Panc1 (cell line): ENCODE results near the gene ZNF44. TPM values are rescaled to one million over a fixed set of nuclear protein-coding genes. Genes with fewer than 3 reads are reported as not detected.

ENCODE experiments used
- ATAC-seq: fragments of 200-7000 bp; cut with Tn5 transposase; 2 replicates; pipeline ENCODE4 v1.9.1; 2020; ENCODE audit warnings: mild to moderate bottlenecking, moderate library complexity
- BruUV-seq: library from RNA; stranded (reverse); fragments of 400-500 nt; replicated peaks from 2 replicates; lab custom pipeline; 2021; lab: Mats Ljungman, UMichigan
- CTCF ChIA-PET: fragments of 300-600 bp; sonication (Branson Sonifier 250); formaldehyde crosslinking; loops from one replicate; lab custom pipeline; 2022; ENCODE audit warnings: antibody characterized with exemption; lab: Charles Lee
- POLR2A ChIA-PET: fragments of 300-600 bp; sonication (Branson Sonifier 250); formaldehyde crosslinking; loops from one replicate; lab custom pipeline; 2022; ENCODE audit warnings: antibody characterized with exemption; lab: Charles Lee
- DNase-seq: peaks from one replicate; pipeline ENCODE4 v3.0.0-alpha.2; 2010; ENCODE audit warnings: low read depth, low spot score
- H3K27ac ChIP-seq: 2 replicates; pipeline ENCODE4 v1.5.1; 2011; ENCODE audit warnings: mild to moderate bottlenecking, low read length, inconsistent platforms
- H3K27me3 ChIP-seq: fragments of 200-500 bp; sonication (Bioruptor generic); 2 replicates; pipeline ENCODE4 v1.6.0; 2014; ENCODE audit warnings: low read length, inconsistent platforms; ENCODE audit not compliant: control insufficient read depth, insufficient read depth
- H3K36me3 ChIP-seq: fragments of 200-500 bp; sonication (Bioruptor generic); 2 replicates; pipeline ENCODE4 v1.5.1; 2014; ENCODE audit warnings: inconsistent platforms, mild to moderate bottlenecking, low read length, moderate library complexity; ENCODE audit not compliant: control insufficient read depth, insufficient read depth
- H3K4me1 ChIP-seq: 2 replicates; pipeline ENCODE4 v1.5.1; 2011; ENCODE audit warnings: inconsistent platforms, mild to moderate bottlenecking, low read length, moderate library complexity; ENCODE audit not compliant: control insufficient read depth, insufficient read depth
- H3K4me3 ChIP-seq, 2 experiments: 2 replicates each; pipeline ENCODE4 v1.5.1; 2011 to 2012; ENCODE audit warnings: low read depth in 2 of 2, low read length in 2 of 2, mild to moderate bottlenecking in 2 of 2, inconsistent platforms in 1 of 2, moderate library complexity in 1 of 2
- H3K9me3 ChIP-seq: fragments of 200-500 bp; sonication (Bioruptor generic); 2 replicates; pipeline ENCODE4 v1.5.1; 2014; ENCODE audit warnings: low read depth, mild to moderate bottlenecking, inconsistent platforms, low read length, moderate library complexity; ENCODE audit not compliant: control insufficient read depth, insufficient read depth
- CTCF ChIP-seq: fragments of 450-650 bp; IDR thresholded peaks from 2 replicates; pipeline ENCODE4 v1.5.1; 2017; ENCODE audit warnings: mild to moderate bottlenecking
- POLR2AphosphoS5 ChIP-seq: IDR thresholded peaks from 2 replicates; pipeline ENCODE4 v1.6.1; 2012; ENCODE audit warnings: mild to moderate bottlenecking, low read depth, low read length, moderate library complexity
- REST ChIP-seq, 2 experiments: IDR thresholded peaks; 2 replicates each; pipeline ENCODE4 v1.6.1; 2011 to 2012; ENCODE audit warnings: low read depth in 2 of 2, control low read depth in 1 of 2, low read length in 1 of 2, mild to moderate bottlenecking in 1 of 2, moderate library complexity in 1 of 2; ENCODE audit not compliant: insufficient read depth in 1 of 2
- SIN3A ChIP-seq: IDR thresholded peaks from 2 replicates; pipeline ENCODE4 v1.6.1; 2012; ENCODE audit warnings: low read depth, mild to moderate bottlenecking, low read length, moderate library complexity, borderline replicate concordance; ENCODE audit not compliant: insufficient read depth
- TCF7L2 ChIP-seq: IDR thresholded peaks from 2 replicates; pipeline ENCODE4 v1.6.1; 2011; ENCODE audit warnings: mild to moderate bottlenecking, low read depth, low read length, inconsistent platforms
- in situ Hi-C: cut with HindIII; loops from 2 replicates; pipeline ENCODE4 v1.10.0; 2016; ENCODE audit warnings: low sequenced_read_pairs, low pct_unique_long_range_greater_than_20kb
- intact Hi-C: fragments of 100-400 bp; cut with micrococcal nuclease; formaldehyde crosslinking; loops from one replicate; pipeline ENCODE4 v1.10.0; 2022; ENCODE audit not compliant: unreplicated experiment
- total RNA-seq: library from RNA; stranded (reverse); gene quantifications from one replicate; pipeline ENCODE4 v1.2.1, GENCODE V29; 2021; ENCODE audit not compliant: unreplicated experiment

ZNF44 gene
- total RNA-seq, 1 experiment from 2014 or later: 5.0 TPM

- H3K36me3 ChIP-seq: no peaks in the 10 kb centered on the region
- no peak for DNase-seq
- H3K4me3 ChIP-seq: no peak overlapping the region
- H3K4me1 ChIP-seq: no peaks in the 10 kb centered on the region
- no TSS peak for BruUV-seq
- ATAC-seq: no peak
- CTCF ChIA-PET: no interaction called here
- no peaks in the 10 kb centered on the region for H3K27me3 ChIP-seq
- in situ Hi-C loops: no loop called here
- no peak overlapping the region for H3K27ac ChIP-seq
- no peak for TF ChIP-seq SIN3A
- no peak for TF ChIP-seq REST (IDR thresholded peaks at IDR 0.05; ENCODE audit: insufficient read depth in 1 of 2, low read depth in 2 of 2, low read length in 1 of 2)
- no peak for TF ChIP-seq POLR2AphosphoS5
- no peak for TF ChIP-seq TCF7L2
- TF ChIP-seq CTCF: no peak
- intact Hi-C loops: no loop called here
- peaks cover 65% of the 10 kb centered on the region for H3K9me3 ChIP-seq
- POLR2A ChIA-PET: no interaction called here
Observed at GRCh38 chr19:12272386-12272785, 22.3 kb downstream of the ZNF44 start.

- no peaks in the 10 kb centered on the region for H3K4me1 ChIP-seq
- intact Hi-C loops: no loop called here
- TF ChIP-seq SIN3A (no peak), REST (IDR thresholded peaks at IDR 0.05; ENCODE audit: insufficient read depth in 1 of 2, low read depth in 2 of 2, low read length in 1 of 2) (no peak), POLR2AphosphoS5 (no peak), CTCF (no peak), TCF7L2 (no peak)
- in situ Hi-C loops: no loop called here
- ChIA-PET CTCF (no interaction called here), POLR2A (no interaction called here)
- H3K9me3 ChIP-seq: peaks cover 51% of the 10 kb centered on the region
- ATAC-seq: no peak
- DNase-seq: no peak
- H3K36me3 ChIP-seq: no peaks in the 10 kb centered on the region
- H3K4me3 ChIP-seq: no peak overlapping the region
- no peak overlapping the region for H3K27ac ChIP-seq
- BruUV-seq: no TSS peak
- no peaks in the 10 kb centered on the region for H3K27me3 ChIP-seq
Observed at GRCh38 chr19:12270854-12271253, 23.8 kb downstream of the ZNF44 start.
